ENCODE results near the gene DALRD3. TPM values are rescaled to one million over a fixed set of nuclear protein-coding genes. Genes with fewer than 3 reads are reported as not detected.
A peak's percentile ranks its signal among the peaks of the same experiment; 100 is the strongest.

The DALRD3 gene
- total and polyA plus RNA-seq, 9 donors: 21.1 to 74.9 (median 27.5) TPM

- H3K4me1 ChIP-seq (ENCODE audit: insufficient read depth): peaks cover 4% of the 10 kb centered on the region
- 38 to 63% (median 49%) methylated on average over 3 of the region's 3 CpGs for WGBS, 3 donors
- no peak for DNase-seq
- no peaks in the 10 kb centered on the region for H3K36me3 ChIP-seq
- H3K9me3 ChIP-seq: no peaks in the 10 kb centered on the region
- no peak overlapping the region for H3K4me3 ChIP-seq
- no peaks in the 10 kb centered on the region for H3K27me3 ChIP-seq
- intact Hi-C loops (cut with DNase I): no loop called here
- TF ChIP-seq POLR2A (IDR thresholded peaks at IDR 0.05) (no peak), EP300 (IDR thresholded peaks at IDR 0.05) (no peak), CTCF (IDR thresholded peaks at IDR 0.05) (no peak)
- no peak overlapping the region for H3K27ac ChIP-seq
Measured at GRCh38 chr3:48966367-48966766, 52.0 kb downstream of the DALRD3 start.

MicroRNAs within 50 kb of the gene (microRNA counts, 767-probe panel; counts per million panel counts)
- microRNA hsa-miR-191-5p: 6,789 counts per million, percentile 99 among the panel's probes with 10 or more counts
- 530 counts per million, percentile 78 among the panel's probes with 10 or more counts for microRNA hsa-miR-425-5p

Small RNA genes within 50 kb of the gene (microRNA-seq; reads per million reads assigned to microRNA genes)
- gene MIR191 (7,054 to 8,091 (median 8,065) reads per million in 3 donors), gene MIR425 (636 to 678 (median 638) reads per million in 3 donors)

Small RNA genes within 50 kb of the gene (small RNA-seq; reads per million reads assigned to genes)
- 2,488 reads per million, percentile 98 among the genes with 10 or more reads in this experiment for gene MIR191
- gene MIR425: 2.0 reads per million, percentile 72 among the genes with 10 or more reads in this experiment

Other genes with a start within 250 kb of the DALRD3 start
- 10 to 100 TPM; 18.6 to 52.6 (median 46.3) TPM for gene PRKAR2A, start 170.7 kb downstream of the DALRD3 start, total RNA-seq
- gene PRKAR2A, start 170.7 kb downstream of the DALRD3 start, polyA plus RNA-seq: 10 to 100 TPM in 1 of 2 donors, 1 to 10 TPM in 1; 9.4 to 41.2 TPM
- gene SLC25A20, start 119.7 kb downstream of the DALRD3 start, total RNA-seq: 10 to 100 TPM in 4 of 7 donors, 1 to 10 TPM in 3; 5.6 to 12.3 (median 10.1) TPM
- gene SLC25A20, start 119.7 kb downstream of the DALRD3 start, polyA plus RNA-seq: 10 to 100 TPM; 12.1 to 37.6 TPM
- 10 to 100 TPM; 66.8 to 95.7 (median 72.0) TPM for gene ARIH2, start 99.7 kb downstream of the DALRD3 start, total RNA-seq
- gene ARIH2, start 99.7 kb downstream of the DALRD3 start, polyA plus RNA-seq: 10 to 100 TPM; 39.6 to 75.3 TPM
- gene P4HTM, start 28.3 kb downstream of the DALRD3 start, total RNA-seq: 100 to 1,000 TPM in 1 of 7 donors, 10 to 100 TPM in 6; 31.5 to 125 (median 46.5) TPM
- 10 to 100 TPM; 16.6 to 33.5 TPM for gene P4HTM, start 28.3 kb downstream of the DALRD3 start, polyA plus RNA-seq
- gene WDR6, start 11.2 kb downstream of the DALRD3 start, total RNA-seq: 100 to 1,000 TPM; 116 to 289 (median 230) TPM
- 100 to 1,000 TPM; 109 to 196 TPM for gene WDR6, start 11.2 kb downstream of the DALRD3 start, polyA plus RNA-seq
- 100 to 1,000 TPM in 3 of 7 donors, 10 to 100 TPM in 4; 77.4 to 132 (median 96.3) TPM for gene NDUFAF3, start 3.5 kb upstream of the DALRD3 start, total RNA-seq
- 10 to 100 TPM; 43.2 to 72.6 TPM for gene NDUFAF3, start 3.5 kb upstream of the DALRD3 start, polyA plus RNA-seq
- gene IMPDH2, start 10.8 kb upstream of the DALRD3 start, total RNA-seq: 100 to 1,000 TPM; 264 to 523 (median 420) TPM
- gene IMPDH2, start 10.8 kb upstream of the DALRD3 start, polyA plus RNA-seq: 100 to 1,000 TPM; 295 to 381 TPM
- 100 to 1,000 TPM in 2 of 7 donors, 10 to 100 TPM in 5; 56.9 to 104 (median 90.4) TPM for gene QRICH1, start 75.5 kb upstream of the DALRD3 start, total RNA-seq
- gene QRICH1, start 75.5 kb upstream of the DALRD3 start, polyA plus RNA-seq: 10 to 100 TPM; 46.2 to 78.9 TPM
- 100 to 1,000 TPM; 165 to 271 (median 204) TPM for gene QARS1, start 86.2 kb upstream of the DALRD3 start, total RNA-seq
- 100 to 1,000 TPM; 191 to 293 TPM for gene QARS1, start 86.2 kb upstream of the DALRD3 start, polyA plus RNA-seq
- 10 to 100 TPM; 38.3 to 71.4 (median 53.8) TPM for gene USP19, start 102.2 kb upstream of the DALRD3 start, total RNA-seq
- gene USP19, start 102.2 kb upstream of the DALRD3 start, polyA plus RNA-seq: 10 to 100 TPM; 21.7 to 33.3 TPM
- 100 to 1,000 TPM; 457 to 681 (median 491) TPM for gene LAMB2, start 114.5 kb upstream of the DALRD3 start, total RNA-seq
- 100 to 1,000 TPM; 408 to 528 TPM for gene LAMB2, start 114.5 kb upstream of the DALRD3 start, polyA plus RNA-seq
- 10 to 100 TPM; 24.8 to 39.0 (median 32.7) TPM for gene CCDC71, start 147.8 kb upstream of the DALRD3 start, total RNA-seq
- 10 to 100 TPM in 1 of 2 donors, 1 to 10 TPM in 1; 6.9 to 30.9 TPM for gene CCDC71, start 147.8 kb upstream of the DALRD3 start, polyA plus RNA-seq
- 100 to 1,000 TPM in 5 of 7 donors, 10 to 100 TPM in 2; 67.1 to 244 (median 131) TPM for gene KLHDC8B, start 153.0 kb upstream of the DALRD3 start, total RNA-seq
- gene KLHDC8B, start 153.0 kb upstream of the DALRD3 start, polyA plus RNA-seq: 100 to 1,000 TPM in 1 of 2 donors, 10 to 100 TPM in 1; 84.6 to 109 TPM

Measured in ovary (tissue), 9 donors.